NCI-H345 treated with DMSO at 0.1 percent for 48 hours (cell line): ENCODE data around the gene CCZ1B.
"Not testable (repeated sequence)": the region's sequence is repeated elsewhere in the genome, so short reads cannot be mapped to it uniquely, and the experiment has no call there.

Experiments used
- DNase-seq: peaks from one replicate; lab custom pipeline; 2025; ENCODE audit not compliant: unreplicated experiment; lab: John Stamatoyannopoulos, UW

The CCZ1B gene

DNA sequence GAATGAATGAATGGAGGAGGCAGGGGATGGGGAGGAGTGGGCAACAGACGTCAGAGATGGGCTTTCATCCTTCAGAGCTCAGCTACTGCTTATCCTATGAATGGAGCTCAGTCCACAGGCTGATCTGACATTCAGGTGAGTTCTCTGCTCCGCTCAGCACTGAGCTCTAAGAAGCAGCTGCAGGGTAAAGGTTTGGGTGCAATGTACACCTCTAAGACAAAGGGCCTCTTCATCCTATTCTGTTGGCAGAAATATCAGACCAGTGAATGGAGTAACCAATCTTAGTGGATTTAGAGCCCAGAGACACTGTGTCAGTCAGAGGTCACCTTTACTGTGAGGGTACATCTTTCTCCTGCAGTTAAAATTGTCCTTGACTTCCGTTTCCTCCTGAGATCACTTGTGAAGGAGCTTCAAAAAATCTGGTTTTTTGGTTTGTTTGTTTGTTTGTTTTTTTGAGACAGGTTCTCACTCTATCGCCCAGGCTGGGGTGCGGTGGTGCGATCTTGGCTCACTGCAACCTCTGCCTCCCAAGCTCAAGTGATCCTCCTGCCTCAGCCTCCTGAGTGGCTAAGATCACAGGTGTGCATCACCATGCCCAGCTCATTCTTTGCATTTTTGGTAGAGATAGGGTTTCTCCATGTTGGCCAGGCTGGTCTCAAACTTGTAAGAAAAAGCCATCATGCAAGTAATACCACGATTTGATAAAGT lies 5.1 kb upstream of the CCZ1B start:
- DNase-seq: no peak

DNA sequence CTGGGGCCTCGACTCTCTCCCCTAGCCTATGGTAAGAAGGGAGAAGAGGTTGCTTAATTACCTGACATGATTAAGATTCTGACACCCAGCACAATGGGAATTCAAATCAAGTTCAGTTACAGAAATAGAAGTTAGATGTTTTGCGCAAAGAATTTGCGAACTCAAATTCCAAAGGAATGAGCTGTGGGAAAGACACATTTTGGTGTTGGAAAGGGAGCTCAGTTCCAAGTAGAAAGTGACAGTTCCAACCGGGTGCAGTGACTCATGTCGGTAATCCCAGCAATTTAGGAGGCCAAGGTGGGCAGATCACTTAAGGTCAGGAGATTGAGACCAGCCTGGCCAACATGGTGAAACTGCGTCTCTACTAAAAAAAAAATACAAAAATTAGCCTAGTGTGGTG lies 4.0 kb upstream of the CCZ1B start:
- not testable (repeated sequence) for DNase-seq

- not testable (repeated sequence) for DNase-seq
These were observed 3.5 kb upstream of the CCZ1B start for GRCh38 chr7:6829616-6830015.

DNA sequence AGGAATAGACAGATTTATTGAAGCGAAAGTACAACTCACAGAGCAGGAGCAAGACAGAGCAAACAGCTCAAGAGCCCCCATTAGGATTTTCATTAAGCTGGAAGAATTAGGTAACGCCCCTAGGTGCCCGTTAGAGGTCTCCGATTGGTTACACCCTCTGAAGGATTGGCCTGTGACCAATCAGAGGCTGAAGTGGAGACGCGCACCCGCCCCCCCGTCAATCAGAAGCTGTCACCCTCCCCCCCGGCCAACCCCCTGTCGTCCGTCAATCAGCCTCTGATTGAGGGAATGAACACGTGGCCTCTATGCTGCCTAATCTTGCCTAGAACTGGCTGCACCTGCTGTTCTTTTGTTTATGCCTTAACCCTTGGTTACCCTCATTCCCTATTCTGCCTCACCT lies 1.1 kb upstream of the CCZ1B start:
- DNase-seq: not testable (repeated sequence)

GRCh38 chr7:6825236-6826125 lies 594 bp downstream of the CCZ1B start:
- not testable (repeated sequence) for DNase-seq

GRCh38 chr7:6821622-6822021 lies 4.5 kb downstream of the CCZ1B start:
- not testable (repeated sequence) for DNase-seq

DNA sequence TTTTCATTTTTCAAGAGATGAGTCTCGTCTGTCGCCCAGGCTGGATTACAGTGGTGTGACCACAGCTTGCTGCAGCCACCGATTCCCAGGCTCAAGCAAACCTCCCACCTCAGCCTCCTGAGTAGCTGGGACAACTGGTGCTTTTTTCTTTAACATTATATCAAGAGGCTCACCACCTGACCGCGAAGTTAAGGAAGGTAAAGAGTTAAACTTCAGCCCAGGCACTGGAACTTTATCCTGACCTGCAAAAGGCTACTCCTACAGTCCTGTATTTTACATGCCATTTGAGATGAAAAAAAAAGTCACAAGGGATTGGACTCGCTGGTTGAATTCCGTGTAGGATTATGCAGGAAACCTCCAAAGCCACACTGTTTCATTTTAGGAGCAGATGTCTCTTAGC lies 10.6 kb downstream of the CCZ1B start:
- DNase-seq: not testable (repeated sequence)

DNA sequence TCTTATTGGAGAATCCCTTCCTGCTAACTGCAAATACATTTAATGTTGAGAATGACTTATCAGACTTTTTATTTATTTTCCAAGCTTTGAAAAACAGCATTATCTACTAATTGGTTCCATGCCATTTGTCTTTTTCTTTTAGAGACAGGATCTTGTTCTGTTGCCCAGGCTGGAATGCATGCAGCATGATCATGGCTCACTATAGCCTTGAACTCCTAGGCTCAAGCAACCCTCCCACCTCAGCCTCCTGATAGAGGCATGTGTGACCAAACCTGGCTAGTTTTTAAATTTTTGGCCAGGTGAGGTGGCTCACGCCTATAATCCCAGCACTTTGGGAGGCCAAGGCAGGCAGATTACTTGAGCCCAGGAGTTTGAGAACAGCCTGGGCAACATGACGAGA lies 13.1 kb downstream of the CCZ1B start:
- DNase-seq: not testable (repeated sequence)

GRCh38 chr7:6807959-6808358 lies 18.1 kb downstream of the CCZ1B start:
- DNase-seq: not testable (repeated sequence)

DNA sequence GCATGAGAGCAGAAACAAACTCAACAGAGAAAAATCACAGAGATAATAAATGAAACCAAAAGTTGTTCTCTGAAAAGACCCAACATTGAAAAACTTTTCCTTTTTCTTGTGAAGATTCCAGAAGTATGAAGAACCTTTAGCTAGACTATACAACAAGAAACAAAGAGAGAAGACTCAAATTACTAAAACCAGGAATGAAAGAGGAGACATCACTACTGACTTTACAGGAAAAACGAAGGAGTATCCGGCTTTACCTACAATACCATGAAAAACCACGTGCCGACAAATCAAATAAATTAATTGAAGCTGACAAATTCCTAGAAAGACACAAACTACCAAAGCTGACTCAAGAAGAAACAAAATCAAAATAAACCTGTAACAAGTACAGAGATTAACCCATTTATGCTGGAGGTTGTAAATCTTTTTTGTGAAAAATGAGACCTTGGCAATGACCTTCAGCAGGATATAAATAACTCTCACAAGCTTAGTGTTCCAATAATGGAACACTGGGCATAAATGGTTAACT lies 18.6 kb downstream of the CCZ1B start:
- not testable (repeated sequence) for DNase-seq

- not testable (repeated sequence) for DNase-seq
These were observed 25.7 kb downstream of the CCZ1B start for GRCh38 chr7:6800331-6800730.

DNA sequence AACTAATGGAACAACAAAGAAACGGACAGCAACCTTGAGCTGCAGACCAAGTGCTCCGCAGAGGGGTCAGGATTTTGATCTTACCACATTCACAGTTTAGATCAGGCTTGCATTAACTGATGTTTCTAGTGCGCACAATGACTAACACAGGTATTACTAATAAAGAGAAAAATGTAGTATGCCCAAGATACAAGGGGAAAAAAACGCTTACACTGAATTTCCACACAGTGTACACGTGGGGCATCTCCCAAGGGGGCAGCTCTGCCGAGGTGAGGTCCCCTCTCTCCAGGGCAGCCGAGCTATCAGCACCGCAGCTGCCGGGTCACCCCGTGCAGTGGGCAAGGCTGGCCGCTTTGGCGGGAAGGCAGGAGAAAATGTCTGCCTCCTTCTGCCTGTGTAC lies 26.2 kb downstream of the CCZ1B start:
- DNase-seq: not testable (repeated sequence)

DNA sequence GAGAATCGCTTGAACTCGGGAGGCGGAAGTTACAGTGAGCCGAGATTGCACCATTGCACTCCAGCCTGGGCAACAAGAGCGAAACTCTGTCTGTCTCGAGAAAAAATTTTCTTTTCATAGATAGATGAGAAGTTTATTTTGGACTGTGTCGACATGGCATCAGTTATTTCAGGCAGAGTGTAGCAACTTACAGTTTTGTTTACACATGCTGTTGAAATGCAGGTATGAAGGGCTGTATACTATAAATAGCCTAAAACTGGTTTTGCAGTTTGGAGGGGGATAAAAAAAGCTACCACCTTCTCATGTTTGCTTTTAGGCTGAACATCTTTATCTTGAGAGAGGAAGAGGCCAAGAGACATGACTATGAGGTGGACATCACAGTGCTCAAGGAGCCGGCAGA lies 28.0 kb downstream of the CCZ1B start:
- DNase-seq: not testable (repeated sequence)

DNA sequence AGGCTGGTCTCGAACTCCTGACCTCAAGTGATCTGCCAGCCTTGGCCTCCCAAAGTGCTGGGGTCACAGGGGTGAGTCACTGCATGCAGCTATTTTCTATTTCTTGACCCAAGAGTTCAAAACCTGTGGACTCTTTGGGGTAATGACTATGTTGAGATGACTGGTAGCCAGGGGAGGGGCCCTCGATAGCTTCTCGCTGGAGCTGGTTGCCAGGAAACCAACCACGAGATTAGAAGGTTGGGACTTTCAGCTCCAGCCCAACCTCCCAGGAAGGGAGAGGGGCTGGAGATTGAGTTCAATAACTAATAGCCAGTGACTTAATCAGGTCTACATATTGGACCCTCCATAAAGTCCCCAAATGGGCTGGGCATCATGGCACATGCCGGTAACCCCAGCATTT lies 28.9 kb downstream of the CCZ1B start:
- DNase-seq: not testable (repeated sequence)

DNA sequence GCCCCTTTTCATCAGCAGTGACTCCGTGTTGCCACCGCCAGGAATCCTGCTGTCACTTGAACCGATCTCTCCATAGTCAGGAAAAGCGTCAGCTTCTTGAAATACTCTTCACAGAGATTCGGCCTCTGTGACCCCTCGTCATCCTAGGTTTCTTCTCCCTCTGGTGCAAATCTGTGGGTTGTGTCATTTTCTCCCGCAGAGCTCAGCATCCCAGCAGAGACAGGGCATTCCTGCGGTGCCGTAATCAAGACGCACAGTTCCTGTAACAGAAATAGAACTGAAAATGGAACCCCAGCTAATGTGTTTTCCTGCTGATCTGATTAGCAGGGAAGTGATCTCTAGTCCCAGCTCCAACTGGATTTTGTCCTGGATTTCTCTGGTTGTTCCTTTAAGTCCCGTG lies 31.8 kb downstream of the CCZ1B start:
- DNase-seq: not testable (repeated sequence)

GRCh38 chr7:6792113-6792872 lies 33.8 kb downstream of the CCZ1B start:
- DNase-seq: not testable (repeated sequence)

- DNase-seq: not testable (repeated sequence)
These were observed 36.7 kb downstream of the CCZ1B start for GRCh38 chr7:6789353-6789752.

- not testable (repeated sequence) for DNase-seq
These were observed 44.5 kb downstream of the CCZ1B start for GRCh38 chr7:6781581-6781980.

GRCh38 chr7:6761186-6761585 lies 64.9 kb downstream of the CCZ1B start:
- DNase-seq: not testable (repeated sequence)

- DNase-seq: not testable (repeated sequence)
These were observed 72.1 kb downstream of the CCZ1B start, which contains the start of gene RSPH10B2 for GRCh38 chr7:6753964-6754363. TSS of gene RSPH10B2 (plus strand) at chr7:6754103. CDS start at chr7:6757678, 3,575 bp downstream.

DNA sequence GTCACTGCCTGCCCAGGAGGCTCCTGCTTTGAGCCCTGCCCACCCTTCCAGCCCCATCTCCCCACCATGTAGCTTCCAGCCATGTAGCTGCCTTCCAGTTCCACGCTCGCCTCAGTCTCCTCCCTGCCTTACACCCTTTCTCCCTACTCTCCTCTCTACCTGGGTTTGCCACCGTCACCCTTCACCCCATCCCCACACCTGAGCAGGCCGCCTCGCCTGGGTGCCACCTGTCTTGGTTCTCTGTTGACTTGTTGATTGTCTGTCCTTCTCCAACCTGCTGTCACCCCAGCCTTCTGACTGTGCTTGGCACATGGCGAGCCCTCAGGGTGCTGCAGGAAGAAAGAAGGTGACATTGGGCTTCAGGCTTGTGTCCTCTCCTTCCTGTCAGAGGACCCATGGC lies 75.9 kb downstream of the CCZ1B start:
- DNase-seq: not testable (repeated sequence)
